ENCODE data around the gene GLE1.

DNA sequence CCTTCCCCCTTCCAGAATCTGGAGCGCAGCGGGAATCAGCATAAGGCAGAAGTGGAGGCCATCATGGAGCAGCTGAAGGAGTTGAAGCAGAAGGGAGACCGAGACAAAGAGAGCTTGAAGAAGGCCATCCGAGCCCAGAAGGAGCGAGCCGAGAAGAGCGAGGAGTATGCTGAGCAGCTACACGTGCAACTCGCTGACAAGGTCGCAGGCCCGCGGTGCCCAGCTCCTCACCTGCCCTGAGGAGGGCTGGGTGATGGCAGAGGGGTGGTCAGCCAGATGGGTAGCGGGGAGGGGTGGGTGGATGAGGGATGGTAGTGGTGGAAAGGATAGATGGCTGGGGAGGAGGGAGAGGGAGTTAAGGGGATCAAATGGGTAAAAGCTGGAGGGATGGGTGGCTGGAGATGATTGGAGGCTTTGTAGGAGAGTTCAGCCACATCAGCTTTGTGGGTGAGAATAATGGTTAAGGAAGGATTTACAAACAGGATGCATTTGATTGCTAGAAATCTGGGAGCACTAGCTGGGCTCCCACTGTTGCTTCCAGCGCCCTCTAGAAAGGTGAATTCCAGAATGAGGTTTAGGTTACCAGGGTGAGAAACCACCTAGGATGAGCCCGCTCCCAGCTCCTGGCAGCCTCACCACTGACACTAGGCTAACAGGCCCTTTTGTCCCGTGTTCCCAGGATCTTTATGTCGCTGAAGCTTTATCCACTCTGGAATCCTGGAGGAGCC, 19.7 kb upstream of the GLE1 start:
- TF ChIP-seq CTCF (IDR thresholded peaks at IDR 0.05; ENCODE audit: low read length): no peak
- no peak for TF ChIP-seq EZH2 (IDR thresholded peaks at IDR 0.05; ENCODE audit: borderline replicate concordance, low read length)

All from OCI-LY1 (cell line).